ENCODE data around the gene TMEM63A.

- TF ChIP-seq POLR2AphosphoS5 (IDR thresholded peaks at IDR 0.05; ENCODE audit: insufficient read depth in 1 of 2, low read depth in 1 of 2), result no peak
- TF ChIP-seq, protein P1, sequence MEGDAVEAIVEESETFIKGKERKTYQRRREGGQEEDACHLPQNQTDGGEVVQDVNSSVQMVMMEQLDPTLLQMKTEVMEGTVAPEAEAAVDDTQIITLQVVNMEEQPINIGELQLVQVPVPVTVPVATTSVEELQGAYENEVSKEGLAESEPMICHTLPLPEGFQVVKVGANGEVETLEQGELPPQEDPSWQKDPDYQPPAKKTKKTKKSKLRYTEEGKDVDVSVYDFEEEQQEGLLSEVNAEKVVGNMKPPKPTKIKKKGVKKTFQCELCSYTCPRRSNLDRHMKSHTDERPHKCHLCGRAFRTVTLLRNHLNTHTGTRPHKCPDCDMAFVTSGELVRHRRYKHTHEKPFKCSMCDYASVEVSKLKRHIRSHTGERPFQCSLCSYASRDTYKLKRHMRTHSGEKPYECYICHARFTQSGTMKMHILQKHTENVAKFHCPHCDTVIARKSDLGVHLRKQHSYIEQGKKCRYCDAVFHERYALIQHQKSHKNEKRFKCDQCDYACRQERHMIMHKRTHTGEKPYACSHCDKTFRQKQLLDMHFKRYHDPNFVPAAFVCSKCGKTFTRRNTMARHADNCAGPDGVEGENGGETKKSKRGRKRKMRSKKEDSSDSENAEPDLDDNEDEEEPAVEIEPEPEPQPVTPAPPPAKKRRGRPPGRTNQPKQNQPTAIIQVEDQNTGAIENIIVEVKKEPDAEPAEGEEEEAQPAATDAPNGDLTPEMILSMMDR (IDR thresholded peaks at IDR 0.05), result no peak
- no peak for TF ChIP-seq POLR2A (IDR thresholded peaks at IDR 0.05)
These were observed 20.2 kb downstream of the TMEM63A start for GRCh38 chr1:225861834-225862580.
